C1 segment of cervical spinal cord (tissue), 14 donors: ENCODE data around the gene CNOT4.
"Not testable (repeated sequence)": the region's sequence is repeated elsewhere in the genome, so short reads cannot be mapped to it uniquely, and the experiment has no call there.

Source experiments
- DNase-seq, 14 donors: peaks; one replicate each; lab custom pipeline; 2025; lab: John Stamatoyannopoulos, UW

CNOT4 gene

GRCh38 chr7:135459076-135459475, 50.8 kb downstream of the CNOT4 start:
- DNase-seq, result no peak

- no peak for DNase-seq
Measured at GRCh38 chr7:135454060-135454459, 55.8 kb downstream of the CNOT4 start.

- no peak for DNase-seq
Measured at GRCh38 chr7:135449436-135449835, 60.5 kb downstream of the CNOT4 start.

GRCh38 chr7:135448753-135449152, 61.1 kb downstream of the CNOT4 start:
- DNase-seq, result no peak

- DNase-seq, result no peak
Measured at GRCh38 chr7:135447748-135448147, 62.2 kb downstream of the CNOT4 start.

GRCh38 chr7:135445690-135446089, 64.2 kb downstream of the CNOT4 start:
- DNase-seq, result no peak

- not testable (repeated sequence) for DNase-seq
Measured at GRCh38 chr7:135445266-135445665, 64.6 kb downstream of the CNOT4 start.

- no peak for DNase-seq
Measured at GRCh38 chr7:135441791-135442190, 68.1 kb downstream of the CNOT4 start.

GRCh38 chr7:135434047-135434446, 75.9 kb downstream of the CNOT4 start:
- no peak for DNase-seq

- no peak for DNase-seq
Measured at GRCh38 chr7:135430626-135431025, 79.3 kb downstream of the CNOT4 start.

- no peak for DNase-seq
Measured at GRCh38 chr7:135428879-135429278, 81.0 kb downstream of the CNOT4 start.

- DNase-seq, result no peak
Measured at GRCh38 chr7:135428011-135428410, 81.9 kb downstream of the CNOT4 start.

GRCh38 chr7:135427166-135427565, 82.7 kb downstream of the CNOT4 start:
- DNase-seq, result no peak

GRCh38 chr7:135425036-135425435, 84.9 kb downstream of the CNOT4 start:
- DNase-seq, result no peak

- DNase-seq, result no peak
Measured at GRCh38 chr7:135420786-135421185, 89.1 kb downstream of the CNOT4 start.

GRCh38 chr7:135416431-135416830, 93.5 kb downstream of the CNOT4 start:
- no peak for DNase-seq

GRCh38 chr7:135414850-135415439, 95.0 kb downstream of the CNOT4 start:
- no peak for DNase-seq

GRCh38 chr7:135414208-135414607, 95.7 kb downstream of the CNOT4 start:
- no peak for DNase-seq

- DNase-seq, result no peak
Measured at GRCh38 chr7:135411098-135411497, 98.8 kb downstream of the CNOT4 start.

- no peak for DNase-seq
Measured at GRCh38 chr7:135410543-135410942, 99.4 kb downstream of the CNOT4 start.

GRCh38 chr7:135409845-135410542, 99.9 kb downstream of the CNOT4 start:
- DNase-seq, result no peak

- DNase-seq, result no peak
Measured at GRCh38 chr7:135407884-135408283, 102.0 kb downstream of the CNOT4 start.

- DNase-seq, result no peak
Measured at GRCh38 chr7:135406918-135407317, 103.0 kb downstream of the CNOT4 start.

GRCh38 chr7:135405969-135406368, 103.9 kb downstream of the CNOT4 start:
- no peak for DNase-seq
